Skin epidermis (tissue), 12 donors: ENCODE data around the gene ATXN1.
"Not testable (repeated sequence)": the region's sequence is repeated elsewhere in the genome, so short reads cannot be mapped to it uniquely, and the experiment has no call there.

Experiments
- H3K27ac ChIP-seq, 21 experiments: fragments of 200-600 bp; sonication (generic) in 11 of 21; one replicate each; pipeline ENCODE4 v1.5.0; 2020; ENCODE audit warnings: mild to moderate bottlenecking in 3 of 21, inconsistent platforms in 2 of 21, moderate library complexity in 2 of 21
- H3K4me3 ChIP-seq, 7 experiments: fragments of 200-600 bp; sonication (generic) in 2 of 7; one replicate each; pipeline ENCODE4 v1.5.0; 2020; ENCODE audit warnings: inconsistent platforms in 2 of 7, mild to moderate bottlenecking in 2 of 7, moderate library complexity in 1 of 7

Gene ATXN1

GRCh38 chr6:16463246-16463645, 298.0 kb downstream of the ATXN1 start:
- H3K4me3 ChIP-seq: not testable (repeated sequence)
- H3K27ac ChIP-seq: peak overlapping the region in 11 of 21 experiments; percentile 28 to 81 (median 60)

GRCh38 chr6:16461491-16461890, 299.8 kb downstream of the ATXN1 start:
- Histone ChIP-seq H3K4me3 (no peak overlapping the region), H3K27ac (no peak overlapping the region)

GRCh38 chr6:16459472-16459871, 301.8 kb downstream of the ATXN1 start:
- H3K27ac ChIP-seq, H3K4me3 ChIP-seq: not testable (repeated sequence)

GRCh38 chr6:16452348-16452747, 308.9 kb downstream of the ATXN1 start:
- Histone ChIP-seq H3K4me3 (no peak overlapping the region), H3K27ac (no peak overlapping the region)

- Histone ChIP-seq H3K27ac (peak overlapping the region in 1 of 21 experiments; percentile 11), H3K4me3 (no peak overlapping the region)
Measured at GRCh38 chr6:16450821-16451220, 310.4 kb downstream of the ATXN1 start.

GRCh38 chr6:16450285-16450684, 311.0 kb downstream of the ATXN1 start:
- Histone ChIP-seq H3K27ac (peak overlapping the region in 1 of 21 experiments; percentile 11), H3K4me3 (no peak overlapping the region)

DNA sequence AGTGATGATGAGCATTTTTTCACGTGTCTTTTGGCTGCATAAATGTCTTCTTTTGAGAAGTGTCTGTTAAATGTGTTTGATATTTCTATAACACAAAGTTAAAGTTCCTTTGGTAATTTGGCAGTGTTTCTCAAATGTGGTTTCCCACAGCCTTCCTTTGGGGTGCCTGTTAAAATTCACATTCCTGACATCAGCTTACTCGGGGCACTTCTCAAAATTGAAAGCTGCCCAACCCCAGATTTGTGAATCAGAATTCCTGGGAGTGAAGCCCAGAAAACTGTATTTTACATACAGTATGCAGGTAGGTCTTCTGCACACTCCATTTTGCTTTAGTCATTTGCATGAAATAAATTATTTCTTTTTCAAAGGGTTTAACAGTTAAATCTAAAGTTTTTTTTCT, 315.0 kb downstream of the ATXN1 start:
- Histone ChIP-seq H3K27ac (peak overlapping the region in 1 of 21 experiments; percentile 17), H3K4me3 (no peak overlapping the region)

- Histone ChIP-seq H3K27ac (peak overlapping the region in 2 of 21 experiments; percentile 3 to 6), H3K4me3 (no peak overlapping the region)
Measured at GRCh38 chr6:16442031-16442430, 319.2 kb downstream of the ATXN1 start.

DNA sequence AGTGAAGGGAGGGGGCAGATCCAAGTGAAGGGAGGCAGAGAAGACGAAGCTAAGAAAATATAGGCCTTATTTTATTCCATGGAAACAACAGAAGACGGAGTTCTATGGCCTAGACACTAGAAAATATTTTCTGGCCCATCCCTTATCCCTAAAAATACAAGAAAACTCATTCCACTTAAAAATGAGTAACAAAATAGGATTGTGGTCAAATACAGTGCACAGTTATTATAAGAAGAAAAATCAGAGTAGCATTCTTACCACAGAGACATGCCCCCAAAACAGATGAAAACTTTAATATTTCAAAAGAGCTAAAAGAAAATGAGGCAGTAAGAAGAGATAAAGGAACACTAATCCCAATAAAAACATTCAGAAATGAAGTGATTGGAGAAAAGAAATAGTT, 320.0 kb downstream of the ATXN1 start:
- Histone ChIP-seq H3K4me3 (no peak overlapping the region), H3K27ac (peak overlapping the region in 2 of 21 experiments; percentile 3 to 19)

GRCh38 chr6:16440636-16441212, 320.5 kb downstream of the ATXN1 start:
- peak overlapping the region in 3 of 21 experiments; percentile 2 to 47 (median 19) for H3K27ac ChIP-seq
- no peak overlapping the region for H3K4me3 ChIP-seq

DNA sequence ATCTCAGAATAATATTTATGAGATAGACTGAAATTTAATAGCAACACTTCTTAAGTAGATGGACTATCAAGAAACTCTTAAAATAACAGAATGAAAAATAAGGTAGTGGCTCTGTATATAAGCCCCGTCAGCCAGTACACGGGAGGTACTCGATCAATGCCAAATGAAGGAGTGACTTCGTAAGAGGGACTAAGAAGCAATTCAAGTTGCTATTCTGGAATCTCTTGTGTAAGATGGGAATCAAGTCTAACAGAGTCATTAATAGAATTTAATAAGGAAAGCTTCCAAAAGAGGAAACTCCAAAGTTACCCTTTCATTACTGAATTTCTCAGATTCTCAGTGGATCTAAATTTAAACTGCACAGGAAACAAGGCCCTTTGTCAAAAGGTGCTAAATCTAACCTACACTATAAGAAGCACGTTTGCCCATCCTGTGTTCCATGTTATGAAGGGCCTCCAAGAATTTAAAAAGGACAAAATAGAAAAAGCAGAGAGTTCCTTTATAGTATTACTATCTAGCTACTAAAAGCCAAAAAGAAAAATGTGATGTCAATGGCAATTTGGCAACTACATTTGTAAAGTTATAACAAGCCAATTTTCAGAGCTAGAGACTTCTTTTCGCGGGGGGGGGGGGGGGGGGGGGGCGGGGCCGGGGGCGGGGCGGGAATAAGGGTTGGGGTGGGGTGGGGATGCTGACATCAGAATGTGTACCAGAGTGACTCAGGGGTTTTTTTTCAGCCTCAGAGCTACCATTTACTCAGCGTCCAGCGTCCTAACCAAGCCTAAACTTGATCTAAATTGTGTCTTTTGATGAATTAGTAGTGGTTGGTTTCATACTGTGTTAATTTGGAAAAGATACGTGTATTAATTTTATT, 322.3 kb downstream of the ATXN1 start:
- Histone ChIP-seq H3K4me3 (no peak overlapping the region), H3K27ac (peak overlapping the region in 6 of 21 experiments; percentile 32 to 78 (median 57))

- Histone ChIP-seq H3K4me3 (no peak overlapping the region), H3K27ac (peak overlapping the region in 3 of 21 experiments; percentile 60 to 78 (median 67))
Measured at GRCh38 chr6:16437984-16438383, 323.3 kb downstream of the ATXN1 start.

DNA sequence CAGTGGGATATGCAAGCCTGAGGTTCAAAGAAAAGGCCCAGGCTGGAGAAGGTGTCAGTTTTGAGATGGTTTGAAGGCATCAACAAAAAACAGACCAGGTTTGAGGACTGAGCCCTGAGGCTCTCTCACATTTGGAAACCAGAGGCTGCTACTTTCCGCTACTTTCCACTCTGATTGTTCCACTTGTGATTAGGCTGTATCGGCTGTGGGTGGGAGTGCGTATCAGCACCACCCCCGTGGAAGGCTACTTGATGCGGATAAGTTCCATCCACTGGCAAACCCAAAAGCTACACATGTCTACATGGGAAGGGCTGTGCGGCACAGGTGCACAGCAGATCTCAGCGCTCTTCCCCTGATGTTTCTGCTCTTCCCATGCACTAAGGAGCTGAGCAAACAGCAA, 324.2 kb downstream of the ATXN1 start:
- Histone ChIP-seq H3K4me3 (no peak overlapping the region), H3K27ac (peak overlapping the region in 8 of 21 experiments; percentile 27 to 78 (median 56))

DNA sequence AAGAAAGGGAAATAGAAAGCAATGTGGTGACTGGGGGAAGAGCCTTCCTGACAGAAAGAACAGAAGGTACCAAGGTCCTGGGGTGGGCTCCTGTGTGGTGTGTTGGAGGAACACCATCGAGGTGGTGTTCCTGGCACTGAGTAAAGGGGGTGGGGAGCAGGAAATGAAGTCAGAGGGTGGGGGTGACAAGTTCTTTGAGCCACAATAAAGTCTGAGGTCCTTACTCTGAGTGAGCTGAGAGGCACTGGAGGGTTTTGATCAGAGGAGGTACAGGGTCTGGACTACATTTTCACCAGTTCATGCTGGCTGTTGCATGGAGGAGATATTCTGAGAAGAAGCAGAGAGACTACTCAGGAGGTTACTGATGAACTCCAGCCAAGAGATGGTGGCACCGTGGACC, 324.7 kb downstream of the ATXN1 start:
- peak overlapping the region in 6 of 21 experiments; percentile 39 to 78 (median 62) for H3K27ac ChIP-seq

GRCh38 chr6:16434885-16435284, 326.4 kb downstream of the ATXN1 start:
- Histone ChIP-seq H3K27ac (peak overlapping the region in 3 of 21 experiments; percentile 4 to 78 (median 33)), H3K4me3 (no peak overlapping the region)

More for the DNA sequence above, 324.7 kb downstream of the ATXN1 start:
- H3K4me3 ChIP-seq: no peak overlapping the region

DNA sequence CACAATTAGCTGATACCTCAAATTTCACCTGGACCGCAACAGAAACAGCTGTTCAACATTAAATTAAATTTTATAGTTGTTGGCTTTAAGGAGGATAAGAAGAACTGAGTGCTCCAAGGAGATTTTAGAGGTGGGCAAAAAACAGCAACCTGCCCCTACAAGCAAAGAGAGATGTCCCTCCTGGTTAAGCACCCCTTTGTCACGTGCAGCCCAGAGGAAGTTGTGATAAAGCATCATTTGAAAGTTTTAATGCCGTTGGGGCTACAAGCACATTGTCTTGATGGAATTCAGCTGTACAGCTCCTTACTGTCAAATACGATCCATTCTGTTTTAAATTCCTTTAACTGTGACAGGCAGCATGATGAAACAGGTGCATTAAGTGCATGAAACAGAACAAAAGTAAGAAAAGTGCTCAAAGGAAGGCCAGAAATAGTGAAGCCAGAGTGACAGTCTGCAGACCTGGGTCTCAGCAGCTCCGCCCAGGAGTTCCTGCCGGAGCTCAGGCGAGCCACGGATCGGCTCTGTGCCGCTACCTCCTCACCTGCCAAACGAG, 327.8 kb downstream of the ATXN1 start:
- peak overlapping the region in 1 of 21 experiments; percentile 78 for H3K27ac ChIP-seq
- no peak overlapping the region for H3K4me3 ChIP-seq

DNA sequence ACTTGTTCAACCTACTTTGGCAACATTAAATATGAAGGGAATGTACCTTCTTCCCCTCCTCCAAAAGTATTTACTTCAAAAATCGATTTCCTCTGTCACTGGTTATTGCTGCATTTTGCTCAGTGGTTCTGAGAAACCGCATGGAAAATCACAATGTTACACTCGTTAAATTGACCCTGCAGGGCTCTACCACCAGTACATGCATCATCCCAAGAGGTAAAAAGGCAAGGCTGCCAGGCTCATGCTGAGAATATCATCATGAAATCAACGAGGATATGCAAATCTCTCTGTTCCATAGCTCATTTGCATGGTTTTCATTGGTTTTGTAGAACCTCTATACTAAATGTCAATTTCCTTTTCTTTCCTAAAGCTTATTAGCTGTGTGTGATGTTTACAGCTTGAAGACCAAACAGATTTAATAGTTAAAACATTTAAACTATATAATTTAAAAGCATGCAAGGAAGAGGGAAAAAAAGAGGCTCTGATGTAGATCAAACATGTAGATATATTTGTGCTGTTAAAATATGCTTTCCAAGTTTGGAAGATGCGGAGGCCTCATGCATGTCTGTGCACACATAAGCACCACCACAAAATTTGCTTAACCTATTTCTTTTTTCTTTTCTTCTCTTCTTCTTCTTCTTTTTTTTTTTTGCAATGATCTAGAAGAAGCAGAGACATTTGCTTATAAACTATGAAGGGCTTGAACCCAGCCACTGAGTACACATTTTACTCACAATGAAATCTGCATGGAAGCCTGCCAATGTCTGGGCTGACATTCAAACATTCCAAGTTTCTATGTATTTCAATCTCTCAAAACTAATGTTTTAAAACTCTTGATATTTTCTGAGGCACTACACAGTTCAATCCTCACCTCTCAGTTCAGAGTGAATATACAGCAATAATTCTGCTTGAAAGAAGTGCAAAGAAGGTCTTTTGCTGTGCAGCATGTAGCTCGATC, 328.9 kb downstream of the ATXN1 start:
- H3K4me3 ChIP-seq: no peak overlapping the region
- peak overlapping the region in 1 of 21 experiments; percentile 78 for H3K27ac ChIP-seq

DNA sequence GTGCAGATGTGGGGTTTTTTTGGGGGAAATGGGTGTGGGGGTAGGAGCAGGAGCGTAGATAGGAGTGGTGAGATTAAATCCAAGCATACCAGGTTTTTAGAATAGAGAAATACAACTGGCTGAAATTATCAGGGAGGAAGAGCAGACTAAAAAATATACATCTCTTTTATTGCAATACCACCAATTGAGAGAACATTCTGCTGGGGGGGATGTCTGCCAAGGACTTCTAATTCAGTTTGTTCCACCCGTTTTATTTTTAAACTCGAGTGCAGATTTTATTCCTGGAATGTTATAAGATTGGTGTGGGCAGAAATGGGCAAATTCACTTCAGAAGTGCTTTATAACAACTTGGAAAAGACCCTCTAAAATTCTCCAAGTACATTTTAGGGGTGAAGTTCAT, 330.2 kb downstream of the ATXN1 start:
- Histone ChIP-seq H3K27ac (no peak overlapping the region), H3K4me3 (no peak overlapping the region)

DNA sequence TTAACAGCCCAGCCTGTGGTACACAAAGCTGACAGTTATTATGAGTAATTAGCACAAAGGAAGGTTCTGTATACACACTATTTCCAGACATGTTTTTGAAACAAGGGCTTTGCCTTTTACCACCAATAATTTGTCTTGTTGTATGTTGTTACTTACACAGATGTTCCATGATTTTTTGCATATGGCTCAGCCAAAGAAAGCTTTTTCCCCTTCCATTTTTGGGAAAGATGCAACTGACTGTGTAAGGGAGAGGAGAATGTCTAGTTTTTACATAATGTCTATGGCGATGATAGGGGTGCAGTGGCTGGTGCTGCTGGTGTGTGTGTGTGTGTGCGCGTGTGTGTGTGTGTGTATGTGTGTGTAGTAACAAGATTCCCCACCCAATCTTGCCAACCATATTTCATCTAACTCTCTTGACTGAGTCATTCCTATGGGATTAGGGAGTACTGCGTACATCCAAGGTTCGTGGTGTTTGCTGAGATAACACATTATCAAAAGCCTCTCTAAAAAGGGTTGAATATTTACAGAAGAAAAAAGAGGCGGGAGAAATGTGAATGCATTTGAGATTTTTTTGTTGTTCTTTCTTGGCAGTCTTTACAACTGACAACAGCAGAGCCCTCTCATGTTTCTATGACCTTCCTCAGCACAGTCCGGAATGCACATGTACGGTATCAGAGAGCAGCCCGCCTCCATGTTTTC, 330.7 kb downstream of the ATXN1 start:
- H3K4me3 ChIP-seq: no peak overlapping the region
- H3K27ac ChIP-seq: peak overlapping the region in 1 of 21 experiments; percentile 19
